ENCODE results near the gene IL16.

- TF ChIP-seq, protein P1, sequence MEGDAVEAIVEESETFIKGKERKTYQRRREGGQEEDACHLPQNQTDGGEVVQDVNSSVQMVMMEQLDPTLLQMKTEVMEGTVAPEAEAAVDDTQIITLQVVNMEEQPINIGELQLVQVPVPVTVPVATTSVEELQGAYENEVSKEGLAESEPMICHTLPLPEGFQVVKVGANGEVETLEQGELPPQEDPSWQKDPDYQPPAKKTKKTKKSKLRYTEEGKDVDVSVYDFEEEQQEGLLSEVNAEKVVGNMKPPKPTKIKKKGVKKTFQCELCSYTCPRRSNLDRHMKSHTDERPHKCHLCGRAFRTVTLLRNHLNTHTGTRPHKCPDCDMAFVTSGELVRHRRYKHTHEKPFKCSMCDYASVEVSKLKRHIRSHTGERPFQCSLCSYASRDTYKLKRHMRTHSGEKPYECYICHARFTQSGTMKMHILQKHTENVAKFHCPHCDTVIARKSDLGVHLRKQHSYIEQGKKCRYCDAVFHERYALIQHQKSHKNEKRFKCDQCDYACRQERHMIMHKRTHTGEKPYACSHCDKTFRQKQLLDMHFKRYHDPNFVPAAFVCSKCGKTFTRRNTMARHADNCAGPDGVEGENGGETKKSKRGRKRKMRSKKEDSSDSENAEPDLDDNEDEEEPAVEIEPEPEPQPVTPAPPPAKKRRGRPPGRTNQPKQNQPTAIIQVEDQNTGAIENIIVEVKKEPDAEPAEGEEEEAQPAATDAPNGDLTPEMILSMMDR (IDR thresholded peaks at IDR 0.05; ENCODE audit: low read length) = no peak
- no peak for TF ChIP-seq EZH2phosphoT487 (IDR thresholded peaks at IDR 0.05; ENCODE audit: low read length)
Measured at GRCh38 chr15:81293728-81294515, 97.2 kb downstream of the IL16 start.
